Bone marrow (tissue), 2 donors: ENCODE results near the gene TBK1.

Source experiments
- DNase-seq, 2 donors: peaks; one replicate each; lab custom pipeline; 2025; lab: John Stamatoyannopoulos, UW

Gene TBK1

GRCh38 chr12:64545081-64545382 lies 93.1 kb downstream of the TBK1 start:
- no peak for DNase-seq

GRCh38 chr12:64549108-64549507 lies 97.2 kb downstream of the TBK1 start:
- DNase-seq, result no peak

- DNase-seq, result no peak
Observed at GRCh38 chr12:64550755-64551154, 98.8 kb downstream of the TBK1 start.

- DNase-seq, result no peak
Observed at GRCh38 chr12:64551676-64552075, 99.8 kb downstream of the TBK1 start.
